SU-DHL-6 (cell line): Measurements from ENCODE around the gene MT1B.

Experiments used
- H2AFZ ChIP-seq: fragments of 200-600 bp; sonication (generic); 2 replicates; pipeline ENCODE4 v1.6.1; 2014; ENCODE audit warnings: low read depth, mild to moderate bottlenecking, moderate library complexity, mixed read lengths, antibody characterized with exemption, low read length; ENCODE audit not compliant: severe bottlenecking
- H3F3A ChIP-seq: fragments of 200-600 bp; shearing (Covaris generic); 2 replicates; pipeline ENCODE4 v1.6.0; 2016; ENCODE audit warnings: antibody characterized with exemption, mild to moderate bottlenecking; ENCODE audit not compliant: insufficient read depth
- H3K27ac ChIP-seq: fragments of 200-600 bp; sonication (generic); 2 replicates; pipeline ENCODE4 v1.5.1; 2016; ENCODE audit warnings: low read depth, mild to moderate bottlenecking, low read length, moderate library complexity, mixed read lengths
- H3K27me3 ChIP-seq: fragments of 200-600 bp; sonication (generic), shearing (Covaris generic); 2 replicates; pipeline ENCODE4 v1.6.0; 2014; ENCODE audit warnings: mild to moderate bottlenecking, low read length
- H3K36me3 ChIP-seq: fragments of 200-600 bp; sonication (generic); 2 replicates; pipeline ENCODE4 v1.6.1; 2014; ENCODE audit warnings: mild to moderate bottlenecking, low read length, mixed read lengths
- H3K4me2 ChIP-seq: fragments of 300-600, 200-600 bp; shearing (Covaris generic), sonication (generic); 2 replicates; pipeline ENCODE4 v1.6.0; 2014; ENCODE audit warnings: low read length, low read depth, mild to moderate bottlenecking; ENCODE audit not compliant: poor library complexity, severe bottlenecking
- H3K4me3 ChIP-seq: fragments of 200-600 bp; sonication (generic); 2 replicates; pipeline ENCODE4 v1.5.1; 2014; ENCODE audit warnings: antibody characterized with exemption, low read length, mild to moderate bottlenecking, mixed read lengths; ENCODE audit not compliant: insufficient read depth, poor library complexity, severe bottlenecking
- H3K79me2 ChIP-seq: fragments of 200-600 bp; sonication (generic); 2 replicates; pipeline ENCODE4 v1.6.1; 2014; ENCODE audit warnings: mild to moderate bottlenecking, low read length, moderate library complexity; ENCODE audit not compliant: insufficient read depth
- H3K9ac ChIP-seq: fragments of 200-600 bp; sonication (generic); 2 replicates; pipeline ENCODE4 v1.7.0; 2014; ENCODE audit warnings: mild to moderate bottlenecking, low read length
- H3K9me2 ChIP-seq: fragments of 200-600 bp; sonication (generic); replicated peaks from 2 replicates; pipeline ENCODE4 v1.6.1; 2014; ENCODE audit warnings: low read length; ENCODE audit not compliant: insufficient read depth
- H3K9me3 ChIP-seq: fragments of 200-600 bp; sonication (generic); 2 replicates; pipeline ENCODE4 v1.6.1; 2014; ENCODE audit warnings: low read length, mixed read lengths; ENCODE audit not compliant: insufficient read depth
- H4K20me1 ChIP-seq: fragments of 200-600 bp; sonication (generic); 2 replicates; pipeline ENCODE4 v1.6.1; 2014; ENCODE audit warnings: low read depth, mild to moderate bottlenecking, antibody characterized with exemption, low read length, moderate library complexity, mixed read lengths
- CTCF ChIP-seq: fragments of 200-600 bp; sonication (generic); IDR thresholded peaks from one replicate; pipeline ENCODE4 v1.5.1; 2017; ENCODE audit warnings: antibody characterized with exemption, mild to moderate bottlenecking, low read length, moderate library complexity; ENCODE audit not compliant: insufficient read depth, poor library complexity, severe bottlenecking
- EZH2phosphoT487 ChIP-seq: fragments of 200-600 bp; sonication (generic), shearing (Covaris generic); conservative IDR thresholded peaks from 2 replicates; pipeline ENCODE4 v1.6.1; 2018; ENCODE audit warnings: mild to moderate bottlenecking, antibody characterized with exemption, low read length, moderate library complexity, mixed read lengths

MT1B gene

GRCh38 chr16:56605475-56605874, 46.2 kb upstream of the MT1B start:
- H2AFZ ChIP-seq = no peak overlapping the region
- H3K4me2 ChIP-seq = no peak overlapping the region
- H3K4me3 ChIP-seq = no peak overlapping the region
- no peak overlapping the region for H3K9ac ChIP-seq
- H4K20me1 ChIP-seq = no peaks in the 10 kb centered on the region
- no peaks in the 10 kb centered on the region for H3K9me3 ChIP-seq
- H3F3A ChIP-seq = no peaks in the 10 kb centered on the region
- TF ChIP-seq EZH2phosphoT487 (no peak), CTCF (no peak)
- H3K27me3 ChIP-seq = no peaks in the 10 kb centered on the region
- no peaks in the 10 kb centered on the region for H3K79me2 ChIP-seq
- no peaks in the 10 kb centered on the region for H3K9me2 ChIP-seq
- H3K27ac ChIP-seq = no peak overlapping the region
- H3K36me3 ChIP-seq = no peaks in the 10 kb centered on the region

- no peaks in the 10 kb centered on the region for H3K27me3 ChIP-seq
- H3K9me2 ChIP-seq = no peaks in the 10 kb centered on the region
- TF ChIP-seq EZH2phosphoT487 (no peak), CTCF (no peak)
- no peak overlapping the region for H3K9ac ChIP-seq
- H3K4me3 ChIP-seq = no peak overlapping the region
- no peaks in the 10 kb centered on the region for H3K36me3 ChIP-seq
- H3K27ac ChIP-seq = no peak overlapping the region
- H3F3A ChIP-seq = no peaks in the 10 kb centered on the region
- H3K9me3 ChIP-seq = no peaks in the 10 kb centered on the region
- no peak overlapping the region for H2AFZ ChIP-seq
- H4K20me1 ChIP-seq = no peaks in the 10 kb centered on the region
- no peak overlapping the region for H3K4me2 ChIP-seq
- no peaks in the 10 kb centered on the region for H3K79me2 ChIP-seq
Measured at GRCh38 chr16:56606071-56606475, 45.6 kb upstream of the MT1B start.

DNA sequence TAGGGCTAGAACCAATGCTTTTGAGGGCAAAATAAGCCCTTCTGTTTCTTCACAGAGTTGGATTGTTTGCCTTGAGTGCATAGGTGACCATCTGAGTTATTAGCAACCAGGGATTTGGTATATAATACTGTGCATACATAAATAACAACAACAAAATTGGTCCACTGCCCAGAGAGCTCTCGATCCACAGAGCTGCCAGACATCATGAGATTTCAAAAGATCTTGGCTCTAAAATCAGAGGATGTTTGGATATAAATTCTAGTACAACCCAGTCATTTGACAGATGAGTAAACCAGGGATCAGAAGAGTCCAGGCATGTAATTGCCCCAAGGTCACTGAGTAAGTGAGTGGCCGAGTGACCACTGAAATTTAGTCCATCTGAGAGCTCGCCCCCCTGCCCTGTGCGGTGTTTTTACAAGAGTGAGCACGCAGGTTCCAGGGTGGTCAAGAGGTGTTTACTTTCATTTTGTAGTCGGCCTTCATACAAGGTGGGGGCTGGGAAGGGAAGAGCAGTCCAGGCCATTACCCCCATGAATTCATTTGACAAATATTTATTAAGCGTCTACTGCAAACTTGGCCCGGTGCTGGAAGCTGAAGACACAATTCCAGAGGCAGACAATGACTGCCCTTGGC, 45.1 kb upstream of the MT1B start:
- no peaks in the 10 kb centered on the region for H4K20me1 ChIP-seq
- no peaks in the 10 kb centered on the region for H3K79me2 ChIP-seq
- no peak overlapping the region for H3K4me3 ChIP-seq
- no peaks in the 10 kb centered on the region for H3K36me3 ChIP-seq
- H3K27me3 ChIP-seq = no peaks in the 10 kb centered on the region
- no peak overlapping the region for H3K9ac ChIP-seq
- no peak overlapping the region for H2AFZ ChIP-seq
- H3K4me2 ChIP-seq = no peak overlapping the region
- no peaks in the 10 kb centered on the region for H3F3A ChIP-seq
- H3K9me3 ChIP-seq = no peaks in the 10 kb centered on the region
- no peak overlapping the region for H3K27ac ChIP-seq
- no peaks in the 10 kb centered on the region for H3K9me2 ChIP-seq
- no peak for TF ChIP-seq CTCF
- no peak for TF ChIP-seq EZH2phosphoT487
